ENCODE results near the gene HHAT. TPM values are rescaled to one million over a fixed set of nuclear protein-coding genes. Genes with fewer than 3 reads are reported as not detected.

The HHAT gene
- 0.87 and 3.3 TPM in 2 replicates for total RNA-seq

DNA sequence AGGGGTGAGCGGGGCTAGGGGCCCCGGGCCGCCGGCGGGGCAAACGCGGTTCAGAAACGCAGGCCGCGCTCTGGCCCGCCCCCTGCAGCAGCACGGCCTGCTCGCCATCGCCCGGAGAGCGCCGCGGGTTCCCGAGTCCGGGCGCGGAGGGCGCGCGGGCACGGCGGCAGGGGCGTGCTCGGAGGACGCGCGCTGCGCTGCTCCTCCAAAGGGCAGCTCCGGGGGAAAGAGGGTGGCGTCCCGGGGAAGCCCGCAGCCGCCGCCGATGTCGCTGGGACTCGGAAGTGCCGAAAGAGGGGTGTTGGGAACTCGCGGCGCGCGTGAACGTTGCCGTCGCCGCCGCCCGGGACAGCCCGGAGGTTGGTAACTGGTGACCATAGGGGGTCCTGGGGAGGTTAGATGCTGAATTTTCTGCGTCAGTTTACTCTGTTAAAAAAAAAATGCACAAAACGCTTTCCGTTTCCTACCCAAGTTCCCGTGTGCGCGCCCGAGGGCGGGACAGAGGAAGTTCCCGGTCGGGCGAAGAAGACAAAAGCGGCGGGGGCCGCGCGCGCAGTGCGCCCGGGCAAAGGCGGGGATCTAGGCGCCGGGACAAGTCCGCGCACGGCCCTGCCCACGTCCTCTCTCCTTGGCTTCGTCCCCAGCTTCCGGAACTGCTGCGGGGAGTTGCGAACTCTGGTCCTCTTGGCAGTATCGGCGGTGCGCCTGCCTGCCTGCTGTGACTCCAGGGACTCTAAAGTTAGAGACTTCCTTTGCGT is at the start of gene HHAT:
HHAT (plus strand) TSS at position 157 of the 758 bp plus-strand sequence. CDS start 20,074 bp downstream, outside the sequence.

Other genes with a start within 250 kb of the HHAT start
- 0.17 and 0.29 TPM in 2 replicates for gene SERTAD4, start 96.1 kb upstream of the HHAT start, total RNA-seq